Measurements from ENCODE around the gene SYTL5.

- TF ChIP-seq YY1 (IDR thresholded peaks at IDR 0.05; ENCODE audit: insufficient read depth, insufficient read length): no peak
- TF ChIP-seq ZNF274 (IDR thresholded peaks at IDR 0.05; ENCODE audit: low read depth, low read length): no peak
Measured at GRCh38 chrX:37961118-37961517, 45.2 kb upstream of the SYTL5 start.
